Activated naive CD4-positive, alpha-beta T cell treated with anti-CD3 and anti-CD28 coated beads, Interleukin-2, amount 10 ng/mL, durations not matched to agents 7 days and 5 days (primary cell): Measurements from ENCODE around the gene GSTT4.
"Not testable (repeated sequence)": the region's sequence is repeated elsewhere in the genome, so short reads cannot be mapped to it uniquely, and the experiment has no call there.

ENCODE experiments used
- CTCF ChIA-PET: fragments of 350-600 bp; sonication (Branson Sonifier 250); formaldehyde crosslinking; loops from one replicate; lab custom pipeline; 2021; ENCODE audit warnings: antibody characterized with exemption; lab: Charles Lee
- DNase-seq: peaks from one replicate; pipeline ENCODE4 v3.0.0-alpha.2; 2020
- H3K27ac Mint-ChIP-seq: one replicate; pipeline ENCODE4 v1.8.0; 2021; ENCODE audit warnings: mild to moderate bottlenecking, moderate library complexity, mixed read lengths
- H3K27me3 Mint-ChIP-seq: one replicate; pipeline ENCODE4 v1.8.0; 2021; ENCODE audit warnings: mild to moderate bottlenecking, mixed read lengths
- H3K36me3 Mint-ChIP-seq: one replicate; pipeline ENCODE4 v1.8.0; 2021; ENCODE audit warnings: mixed read lengths
- H3K4me1 Mint-ChIP-seq: one replicate; pipeline ENCODE4 v1.8.0; 2021; ENCODE audit warnings: mixed read lengths
- H3K4me3 Mint-ChIP-seq: one replicate; pipeline ENCODE4 v1.8.0; 2021; ENCODE audit warnings: mild to moderate bottlenecking, moderate library complexity, mixed read lengths
- H3K9me3 Mint-ChIP-seq: one replicate; pipeline ENCODE4 v1.8.0; 2021; ENCODE audit warnings: mixed read lengths

The GSTT4 gene

GRCh38 chr22:23966094-23966493 is 39.2 kb downstream of the GSTT4 start:
- H3K9me3 Mint-ChIP-seq, H3K4me3 Mint-ChIP-seq, H3K27ac Mint-ChIP-seq, H3K27me3 Mint-ChIP-seq, CTCF ChIA-PET, DNase-seq: not testable (repeated sequence)
- H3K36me3 Mint-ChIP-seq: peaks cover 20% of the 10 kb centered on the region
- H3K4me1 Mint-ChIP-seq: peaks cover 20% of the 10 kb centered on the region

- DNase-seq, H3K4me1 Mint-ChIP-seq, H3K27ac Mint-ChIP-seq, H3K9me3 Mint-ChIP-seq, H3K36me3 Mint-ChIP-seq, H3K4me3 Mint-ChIP-seq, CTCF ChIA-PET: not testable (repeated sequence)
- peaks cover 11% of the 10 kb centered on the region for H3K27me3 Mint-ChIP-seq
These were observed 44.0 kb downstream of the GSTT4 start, which contains the start of gene GSTT2B for GRCh38 chr22:23961084-23961771. GSTT2B (minus strand) TSS chr22:23961195; CDS start chr22:23961131, 64 bp downstream.

GRCh38 chr22:23956301-23956900 is 48.9 kb downstream of the GSTT4 start:
- not testable (repeated sequence) for H3K4me1 Mint-ChIP-seq, H3K9me3 Mint-ChIP-seq, H3K4me3 Mint-ChIP-seq, H3K27ac Mint-ChIP-seq, H3K36me3 Mint-ChIP-seq
- H3K27me3 Mint-ChIP-seq: peaks cover 11% of the 10 kb centered on the region
- CTCF ChIA-PET: interaction anchor here (1.0 to 1.4 kb wide), 3 partner anchors 60 to 98 kb away, joined by 3 to 4 read pairs (median 3); no protein-coding TSS in a partner anchor
- DNase-seq: peak; percentile 87

DNA sequence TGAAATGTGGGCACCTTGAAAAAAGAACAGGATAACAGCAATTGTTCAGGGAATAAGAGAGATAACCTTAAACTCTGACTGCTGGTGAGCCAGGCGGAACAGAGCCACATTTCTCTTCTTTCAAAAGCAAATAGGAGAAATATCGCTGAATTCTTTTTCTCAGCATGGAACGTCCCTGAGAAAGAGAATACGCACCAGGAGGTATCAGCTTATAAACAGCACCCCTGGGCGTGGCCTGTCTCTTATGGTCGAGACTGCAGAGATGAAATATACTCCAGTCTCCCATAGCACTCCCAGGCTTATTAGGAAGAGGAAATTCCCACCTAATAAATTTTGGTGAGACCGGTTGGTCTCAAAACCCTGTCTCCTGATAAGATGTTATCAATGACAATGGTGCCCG is 49.4 kb downstream of the GSTT4 start:
- not testable (repeated sequence) for H3K27ac Mint-ChIP-seq, DNase-seq

GRCh38 chr22:23954991-23955305 is 50.3 kb downstream of the GSTT4 start:
- H3K9me3 Mint-ChIP-seq, DNase-seq, H3K27ac Mint-ChIP-seq, H3K36me3 Mint-ChIP-seq, CTCF ChIA-PET, H3K4me1 Mint-ChIP-seq, H3K27me3 Mint-ChIP-seq, H3K4me3 Mint-ChIP-seq: not testable (repeated sequence)

More for the DNA sequence above, 49.4 kb downstream of the GSTT4 start:
- H3K4me3 Mint-ChIP-seq, H3K9me3 Mint-ChIP-seq, H3K36me3 Mint-ChIP-seq, H3K4me1 Mint-ChIP-seq: not testable (repeated sequence)
- H3K27me3 Mint-ChIP-seq: peaks cover 11% of the 10 kb centered on the region
- CTCF ChIA-PET: interaction anchor here (1.0 to 1.4 kb wide), 3 partner anchors 60 to 97 kb away, joined by 3 to 4 read pairs (median 3); no protein-coding TSS in a partner anchor

DNA sequence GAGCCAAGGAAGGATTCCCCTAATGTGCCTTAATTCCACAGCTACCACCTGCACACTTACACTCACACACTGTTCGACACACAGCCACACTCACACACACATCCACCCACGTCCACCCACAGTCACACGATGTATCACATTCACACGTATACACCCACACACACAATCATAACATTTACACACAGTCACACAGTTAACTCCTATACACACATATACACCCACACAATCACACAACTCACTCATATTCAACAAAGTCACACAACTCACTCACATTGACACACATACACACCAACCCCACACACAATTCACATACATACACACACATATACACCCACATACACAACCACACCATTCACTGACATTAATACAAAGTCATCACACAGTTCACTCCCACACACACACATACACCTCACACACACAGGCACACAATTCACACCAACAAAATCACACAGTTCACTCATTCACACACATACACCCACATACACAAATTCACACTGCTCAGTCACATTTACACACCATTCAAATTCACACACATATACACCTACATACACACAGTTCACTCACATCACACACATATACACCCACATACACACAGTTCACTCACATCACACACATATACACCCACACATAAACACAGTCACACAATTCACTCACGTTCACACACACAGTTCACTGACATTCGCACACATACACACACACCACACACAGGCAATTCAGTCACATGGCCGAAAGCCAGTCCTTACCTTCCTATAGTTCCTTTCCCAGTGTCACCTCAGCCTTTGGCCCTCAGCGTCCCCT is 50.9 kb downstream of the GSTT4 start:
- H3K4me1 Mint-ChIP-seq, CTCF ChIA-PET, DNase-seq, H3K4me3 Mint-ChIP-seq, H3K36me3 Mint-ChIP-seq, H3K27ac Mint-ChIP-seq, H3K27me3 Mint-ChIP-seq, H3K9me3 Mint-ChIP-seq: not testable (repeated sequence)

DNA sequence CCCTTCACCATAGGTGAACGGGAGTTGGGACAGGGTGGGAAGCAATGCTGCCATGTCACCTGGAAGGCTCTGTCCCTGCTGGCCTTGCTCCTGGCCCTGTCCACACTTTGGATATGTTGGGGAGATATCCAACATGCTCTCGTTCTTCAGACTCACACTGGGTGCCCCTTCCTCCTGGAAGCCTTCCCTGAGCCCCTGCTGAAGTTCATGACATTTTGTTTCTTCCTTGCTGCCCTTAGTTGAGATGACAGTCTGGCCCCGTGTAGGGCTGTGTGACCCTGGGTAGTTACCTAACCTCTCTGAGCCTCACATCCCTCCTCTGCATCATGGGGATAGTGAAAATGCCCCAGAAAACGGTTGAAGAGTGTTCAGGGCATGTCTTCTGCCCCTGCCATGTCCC is 51.8 kb downstream of the GSTT4 start:
- H3K27ac Mint-ChIP-seq, DNase-seq, H3K9me3 Mint-ChIP-seq, H3K27me3 Mint-ChIP-seq, CTCF ChIA-PET, H3K36me3 Mint-ChIP-seq, H3K4me3 Mint-ChIP-seq, H3K4me1 Mint-ChIP-seq: not testable (repeated sequence)

DNA sequence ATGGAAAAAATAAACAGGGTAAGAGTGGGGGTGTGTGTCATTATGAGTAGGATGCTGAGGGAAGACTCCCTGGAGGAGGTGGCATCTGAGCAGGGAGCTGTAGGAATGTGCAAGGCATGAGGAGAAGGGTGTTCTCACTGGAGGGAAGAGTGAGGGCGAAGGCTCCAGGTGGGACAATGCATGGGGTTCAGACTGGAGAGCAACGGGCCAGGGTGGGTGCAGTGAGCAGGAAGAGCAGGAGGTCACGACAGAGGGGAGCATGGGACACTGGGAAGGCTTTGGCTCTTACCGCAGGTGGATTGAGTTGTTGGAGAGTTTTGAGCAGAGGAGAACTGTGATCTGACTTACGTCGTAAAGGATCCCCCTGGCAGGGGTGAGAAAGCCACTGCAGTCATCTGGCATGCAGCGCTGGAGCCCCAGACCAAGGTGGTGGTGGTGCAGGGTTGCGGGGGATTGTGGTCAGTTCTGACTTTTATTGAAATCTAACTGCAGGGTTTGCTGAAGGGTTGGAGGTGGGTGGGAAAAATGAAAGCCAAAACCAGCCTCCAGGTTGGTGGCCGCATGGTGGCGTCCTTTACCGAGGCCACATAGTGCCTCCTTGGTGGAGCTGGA is 52.4 kb downstream of the GSTT4 start:
- not testable (repeated sequence) for H3K4me1 Mint-ChIP-seq, H3K4me3 Mint-ChIP-seq, H3K36me3 Mint-ChIP-seq, DNase-seq, H3K9me3 Mint-ChIP-seq, H3K27ac Mint-ChIP-seq, H3K27me3 Mint-ChIP-seq
- CTCF ChIA-PET: interaction anchor here (0.6 kb wide), 1 partner anchor 100 kb away, joined by 3 read pairs; no protein-coding TSS in a partner anchor

GRCh38 chr22:23951383-23951782 is 53.9 kb downstream of the GSTT4 start:
- H3K27ac Mint-ChIP-seq, H3K9me3 Mint-ChIP-seq, H3K27me3 Mint-ChIP-seq, DNase-seq, H3K4me1 Mint-ChIP-seq, H3K36me3 Mint-ChIP-seq, H3K4me3 Mint-ChIP-seq, CTCF ChIA-PET: not testable (repeated sequence)

DNA sequence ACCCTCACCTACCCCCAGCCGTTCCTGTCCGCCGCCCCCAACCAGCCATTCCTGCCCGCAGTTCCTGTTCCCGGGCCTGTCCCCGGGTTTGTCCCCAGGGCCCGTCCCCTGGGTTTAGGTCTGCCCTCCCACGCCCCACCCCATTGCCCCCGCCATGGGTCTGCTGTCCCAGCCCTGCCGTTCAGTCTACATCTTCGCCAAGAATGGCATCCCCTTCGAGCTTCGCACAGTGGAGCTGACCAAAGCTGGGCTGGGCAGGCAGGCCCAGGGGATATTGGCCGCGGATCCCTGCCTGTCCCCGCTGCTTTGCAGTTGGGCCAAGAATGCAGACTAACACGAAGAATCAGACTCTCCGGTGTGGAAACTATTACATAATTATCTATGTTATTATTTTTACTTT is 55.5 kb downstream of the GSTT4 start:
- H3K27me3 Mint-ChIP-seq, H3K9me3 Mint-ChIP-seq, H3K4me1 Mint-ChIP-seq, H3K36me3 Mint-ChIP-seq, DNase-seq, CTCF ChIA-PET, H3K4me3 Mint-ChIP-seq, H3K27ac Mint-ChIP-seq: not testable (repeated sequence)
